ENCODE results near the gene TBL3. TPM values are rescaled to one million over a fixed set of nuclear protein-coding genes. Genes with fewer than 3 reads are reported as not detected.
"Not testable (repeated sequence)": the region's sequence is repeated elsewhere in the genome, so short reads cannot be mapped to it uniquely, and the experiment has no call there.

Gene TBL3
- polyA plus RNA-seq, 1 donor = 32.9 TPM

- no peak overlapping the region for H3K27ac ChIP-seq (ENCODE audit: low read length)
- DNase-seq = no peak
- H3K9me3 ChIP-seq (ENCODE audit: control insufficient read depth, low read depth, low read length) = no peaks in the 10 kb centered on the region
- H3K36me3 ChIP-seq (ENCODE audit: control insufficient read depth, insufficient read depth, low read length) = peaks cover 2% of the 10 kb centered on the region
- no peak overlapping the region for H3K4me3 ChIP-seq (ENCODE audit: low read length)
- H3K4me1 ChIP-seq (ENCODE audit: control insufficient read depth, insufficient read depth, low read length) = peaks cover 14% of the 10 kb centered on the region
- no CpG with 5 or more reads among the region's 19 CpGs for WGBS (ENCODE audit: insufficient coverage, low lambda C conversion rate)
- no peaks in the 10 kb centered on the region for H3K27me3 ChIP-seq (ENCODE audit: control insufficient read depth, insufficient read depth, low read length)
Measured at GRCh38 chr16:1932050-1933028, 39.5 kb upstream of the TBL3 start.

- H3K9me3 ChIP-seq (ENCODE audit: control insufficient read depth, low read depth, low read length) = no peaks in the 10 kb centered on the region
- DNase-seq = no peak
- H3K27ac ChIP-seq (ENCODE audit: low read length) = no peak overlapping the region
- peaks cover 2% of the 10 kb centered on the region for H3K36me3 ChIP-seq (ENCODE audit: control insufficient read depth, insufficient read depth, low read length)
- H3K27me3 ChIP-seq (ENCODE audit: control insufficient read depth, insufficient read depth, low read length) = no peaks in the 10 kb centered on the region
- WGBS (ENCODE audit: insufficient coverage, low lambda C conversion rate) = no CpG with 5 or more reads among the region's 23 CpGs
- no peak overlapping the region for H3K4me3 ChIP-seq (ENCODE audit: low read length)
- H3K4me1 ChIP-seq (ENCODE audit: control insufficient read depth, insufficient read depth, low read length) = peaks cover 14% of the 10 kb centered on the region
Measured at GRCh38 chr16:1933097-1933661, 38.7 kb upstream of the TBL3 start.

- DNase-seq = no peak
- 69% methylated on average over 3 of the region's 11 CpGs for WGBS (ENCODE audit: insufficient coverage, low lambda C conversion rate)
- Histone ChIP-seq H3K27ac (ENCODE audit: low read length) (no peak overlapping the region), H3K4me1 (ENCODE audit: control insufficient read depth, insufficient read depth, low read length) (peaks cover 41% of the 10 kb centered on the region), H3K4me3 (ENCODE audit: low read length) (no peak overlapping the region), H3K36me3 (ENCODE audit: control insufficient read depth, insufficient read depth, low read length) (peaks cover 19% of the 10 kb centered on the region), H3K27me3 (ENCODE audit: control insufficient read depth, insufficient read depth, low read length) (no peaks in the 10 kb centered on the region), H3K9me3 (ENCODE audit: control insufficient read depth, low read depth, low read length) (no peaks in the 10 kb centered on the region)
Measured at GRCh38 chr16:1936945-1937479, 34.8 kb upstream of the TBL3 start.

GRCh38 chr16:1938316-1938715 is 33.5 kb upstream of the TBL3 start:
- DNase-seq = peak; percentile 44 to 49
- H3K27me3 ChIP-seq (ENCODE audit: control insufficient read depth, insufficient read depth, low read length) = no peaks in the 10 kb centered on the region
- H3K27ac ChIP-seq (ENCODE audit: low read length) = peak overlapping the region; percentile 96
- peaks cover 19% of the 10 kb centered on the region for H3K36me3 ChIP-seq (ENCODE audit: control insufficient read depth, insufficient read depth, low read length)
- no peak overlapping the region for H3K4me3 ChIP-seq (ENCODE audit: low read length)
- peaks cover 2% of the 10 kb centered on the region for H3K9me3 ChIP-seq (ENCODE audit: control insufficient read depth, low read depth, low read length)
- peaks cover 41% of the 10 kb centered on the region for H3K4me1 ChIP-seq (ENCODE audit: control insufficient read depth, insufficient read depth, low read length)
- WGBS (ENCODE audit: insufficient coverage, low lambda C conversion rate) = no CpG with 5 or more reads among the region's 10 CpGs

GRCh38 chr16:1938910-1939309 is 32.9 kb upstream of the TBL3 start:
- Histone ChIP-seq H3K36me3 (ENCODE audit: control insufficient read depth, insufficient read depth, low read length) (peaks cover 19% of the 10 kb centered on the region), H3K4me1 (ENCODE audit: control insufficient read depth, insufficient read depth, low read length) (peaks cover 41% of the 10 kb centered on the region), H3K9me3 (ENCODE audit: control insufficient read depth, low read depth, low read length) (peaks cover 2% of the 10 kb centered on the region), H3K27ac (ENCODE audit: low read length) (peak overlapping the region; percentile 96), H3K4me3 (ENCODE audit: low read length) (no peak overlapping the region), H3K27me3 (ENCODE audit: control insufficient read depth, insufficient read depth, low read length) (no peaks in the 10 kb centered on the region)
- no peak for DNase-seq
- 100% methylated on average over 2 of the region's 17 CpGs for WGBS (ENCODE audit: insufficient coverage, low lambda C conversion rate)

- Histone ChIP-seq H3K27ac (ENCODE audit: low read length) (peak overlapping the region; percentile 96), H3K36me3 (ENCODE audit: control insufficient read depth, insufficient read depth, low read length) (peaks cover 19% of the 10 kb centered on the region), H3K4me1 (ENCODE audit: control insufficient read depth, insufficient read depth, low read length) (peaks cover 41% of the 10 kb centered on the region)
- no CpG with 5 or more reads among the region's 8 CpGs for WGBS (ENCODE audit: insufficient coverage, low lambda C conversion rate)
- not testable (repeated sequence) for H3K27me3 ChIP-seq (ENCODE audit: control insufficient read depth, insufficient read depth, low read length); H3K4me3 ChIP-seq (ENCODE audit: low read length); H3K9me3 ChIP-seq (ENCODE audit: control insufficient read depth, low read depth, low read length)
- peak in 1 of 2 donors; percentile 65 for DNase-seq
Measured at GRCh38 chr16:1939833-1940232, 32.0 kb upstream of the TBL3 start.

- H3K4me3 ChIP-seq (ENCODE audit: low read length) = peak overlapping the region; percentile 96
- H3K36me3 ChIP-seq (ENCODE audit: control insufficient read depth, insufficient read depth, low read length) = peaks cover 19% of the 10 kb centered on the region
- WGBS (ENCODE audit: insufficient coverage, low lambda C conversion rate) = no CpG with 5 or more reads among the region's 23 CpGs
Measured at GRCh38 chr16:1940273-1941161, 31.3 kb upstream of the TBL3 start.

GRCh38 chr16:1941162-1942046 is 30.4 kb upstream of the TBL3 start:
- peaks cover 2% of the 10 kb centered on the region for H3K9me3 ChIP-seq (ENCODE audit: control insufficient read depth, low read depth, low read length)
- H3K4me1 ChIP-seq (ENCODE audit: control insufficient read depth, insufficient read depth, low read length) = peaks cover 41% of the 10 kb centered on the region
- no CpG with 5 or more reads among the region's 30 CpGs for WGBS (ENCODE audit: insufficient coverage, low lambda C conversion rate)
- peak overlapping the region; percentile 96 for H3K4me3 ChIP-seq (ENCODE audit: low read length)
- H3K27me3 ChIP-seq (ENCODE audit: control insufficient read depth, insufficient read depth, low read length) = no peaks in the 10 kb centered on the region
- H3K27ac ChIP-seq (ENCODE audit: low read length) = peak overlapping the region; percentile 96
- DNase-seq = no peak
- H3K36me3 ChIP-seq (ENCODE audit: control insufficient read depth, insufficient read depth, low read length) = peaks cover 19% of the 10 kb centered on the region

More at GRCh38 chr16:1940273-1941161, 31.3 kb upstream of the TBL3 start:
- H3K27me3 ChIP-seq (ENCODE audit: control insufficient read depth, insufficient read depth, low read length) = no peaks in the 10 kb centered on the region
- peaks cover 2% of the 10 kb centered on the region for H3K9me3 ChIP-seq (ENCODE audit: control insufficient read depth, low read depth, low read length)
- H3K4me1 ChIP-seq (ENCODE audit: control insufficient read depth, insufficient read depth, low read length) = peaks cover 41% of the 10 kb centered on the region
- H3K27ac ChIP-seq (ENCODE audit: low read length) = peak overlapping the region; percentile 96
- peak; percentile 77 to 88 for DNase-seq

- Histone ChIP-seq H3K27ac (ENCODE audit: low read length) (peak overlapping the region; percentile 96), H3K27me3 (ENCODE audit: control insufficient read depth, insufficient read depth, low read length) (no peaks in the 10 kb centered on the region), H3K4me1 (ENCODE audit: control insufficient read depth, insufficient read depth, low read length) (peaks cover 41% of the 10 kb centered on the region), H3K9me3 (ENCODE audit: control insufficient read depth, low read depth, low read length) (peaks cover 2% of the 10 kb centered on the region), H3K36me3 (ENCODE audit: control insufficient read depth, insufficient read depth, low read length) (peaks cover 17% of the 10 kb centered on the region), H3K4me3 (ENCODE audit: low read length) (peak overlapping the region; percentile 96)
- WGBS (ENCODE audit: insufficient coverage, low lambda C conversion rate) = no CpG with 5 or more reads among the region's 17 CpGs
- peak in 1 of 2 donors; percentile 41 for DNase-seq
Measured at GRCh38 chr16:1942047-1942809, 29.6 kb upstream of the TBL3 start.
